GM18870 (cell line): ENCODE data around the gene ADRB2.

Experiments used
- ATAC-seq: cut with Tn5 transposase; IDR thresholded peaks from one replicate; pipeline ENCODE4 v1.9.1; 2021; ENCODE audit warnings: moderate library complexity; ENCODE audit not compliant: unreplicated experiment

The ADRB2 gene

GRCh38 chr5:148829734-148830133 is 3.3 kb downstream of the ADRB2 start:
- no peak for ATAC-seq

GRCh38 chr5:148830211-148830610 is 3.8 kb downstream of the ADRB2 start:
- no peak for ATAC-seq

DNA sequence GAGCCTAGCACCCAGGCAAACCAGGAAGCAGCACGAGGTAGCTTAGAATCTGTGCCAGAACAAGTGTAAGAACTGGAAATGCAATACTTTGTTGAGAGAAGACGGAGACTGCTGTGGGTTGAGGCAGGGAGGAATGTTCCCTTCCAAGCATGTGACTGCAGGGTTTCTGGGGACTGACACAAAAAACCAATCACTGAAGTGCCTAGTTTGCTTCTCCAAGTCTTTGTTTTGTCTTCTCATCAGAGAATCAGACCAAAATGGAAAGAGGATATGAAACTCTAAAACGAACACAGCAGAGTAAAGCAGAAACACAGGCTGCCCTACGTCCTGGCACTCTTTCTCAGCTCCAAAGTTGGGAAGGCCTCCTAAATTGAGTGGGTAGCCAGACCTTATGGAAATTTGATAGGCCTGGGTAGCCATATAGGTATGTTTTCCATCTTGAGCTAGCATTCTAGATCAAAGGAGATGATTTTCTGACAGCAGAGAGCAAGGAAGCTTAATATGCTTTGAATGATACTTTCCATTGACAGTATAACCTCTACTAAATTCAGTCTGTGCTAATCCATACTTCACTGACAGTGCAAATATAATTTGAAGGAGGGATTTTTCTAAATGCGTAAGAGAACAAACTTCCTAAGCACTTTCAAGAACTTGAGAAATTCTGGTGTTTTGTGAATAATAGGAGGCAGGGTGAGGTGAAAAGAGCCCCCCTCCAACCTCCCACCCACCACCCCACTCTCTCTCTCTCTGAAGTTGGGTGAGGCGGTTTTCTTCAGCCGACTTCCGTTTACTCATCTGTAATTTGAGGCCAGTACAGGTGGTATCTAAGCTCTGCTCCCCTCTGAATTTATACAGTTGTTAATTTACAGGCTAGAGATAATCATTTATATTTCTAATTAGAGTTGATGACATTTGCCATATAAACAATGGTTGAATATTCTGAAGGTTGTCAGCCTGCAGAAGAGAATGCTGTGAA is 5.5 kb downstream of the ADRB2 start:
- ATAC-seq = peak; percentile 91

DNA sequence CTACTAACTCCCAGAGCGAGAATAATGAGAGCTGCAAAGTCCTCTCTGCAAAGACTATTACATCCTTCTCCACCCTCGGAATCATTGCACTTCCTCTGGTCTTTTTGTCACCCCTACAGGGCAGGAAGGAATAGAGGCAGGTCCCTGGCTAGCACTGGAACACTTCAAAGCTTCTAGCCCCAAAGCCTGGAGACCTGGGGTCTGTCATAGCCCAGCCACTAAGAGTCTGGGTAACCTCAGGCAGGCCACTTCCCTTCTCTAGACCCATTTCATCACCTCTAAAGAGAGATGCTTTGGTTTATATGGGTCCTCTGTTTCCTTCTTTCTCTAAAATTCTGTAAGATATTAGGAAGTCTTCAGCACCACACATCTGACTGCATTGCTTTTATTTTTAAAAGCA is 6.7 kb downstream of the ADRB2 start:
- no peak for ATAC-seq

- no peak for ATAC-seq
Observed at GRCh38 chr5:148833925-148834324, 7.5 kb downstream of the ADRB2 start.

DNA sequence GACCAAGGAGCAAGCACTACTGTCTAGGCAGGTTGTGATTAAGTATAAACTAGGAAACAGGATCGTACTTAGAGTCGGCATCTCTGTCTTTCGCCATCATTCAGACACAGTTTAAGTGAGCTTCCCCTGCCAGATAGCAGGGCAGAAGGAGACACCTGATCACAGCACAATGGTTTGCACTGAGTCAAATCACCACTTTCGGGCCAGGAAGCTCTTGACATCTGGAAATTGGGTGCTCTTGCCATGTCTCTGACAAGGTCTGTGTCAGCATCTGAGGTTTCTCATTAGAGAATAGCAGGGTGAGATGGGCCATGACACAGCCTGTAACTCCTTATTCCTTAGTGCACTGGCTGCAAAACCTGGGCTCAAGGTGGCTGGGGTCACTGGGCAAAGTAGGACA is 8.3 kb downstream of the ADRB2 start:
- peak; percentile 38 for ATAC-seq

- no peak for ATAC-seq
Observed at GRCh38 chr5:148836272-148837250, 10.2 kb downstream of the ADRB2 start.

- no peak for ATAC-seq
Observed at GRCh38 chr5:148837383-148837782, 11.0 kb downstream of the ADRB2 start.

- no peak for ATAC-seq
Observed at GRCh38 chr5:148838357-148838756, 11.9 kb downstream of the ADRB2 start.

DNA sequence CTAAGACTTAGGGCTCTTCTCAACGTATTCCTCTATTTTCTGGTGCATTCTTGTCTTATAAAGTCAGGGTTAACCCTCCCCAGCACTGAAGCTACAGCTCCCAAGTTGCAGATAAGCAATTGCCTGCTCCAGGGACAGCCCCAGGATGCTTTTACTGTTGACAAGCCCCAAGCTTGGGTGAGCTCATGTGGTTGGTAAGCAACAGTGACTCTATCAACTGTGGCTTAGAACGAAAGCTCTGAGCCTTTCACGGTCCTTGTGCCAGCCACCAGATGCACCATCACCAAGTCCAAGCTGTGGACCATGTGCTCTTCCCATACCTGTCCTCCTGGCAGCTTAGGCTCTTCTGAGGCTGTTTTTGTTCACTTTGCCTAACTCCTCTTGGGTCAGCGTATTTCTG is 13.5 kb downstream of the ADRB2 start:
- ATAC-seq = peak; percentile 61

- no peak for ATAC-seq
Observed at GRCh38 chr5:148840531-148840930, 14.1 kb downstream of the ADRB2 start.

- no peak for ATAC-seq
Observed at GRCh38 chr5:148841519-148841918, 15.1 kb downstream of the ADRB2 start.

GRCh38 chr5:148842161-148842560 is 15.8 kb downstream of the ADRB2 start:
- no peak for ATAC-seq

GRCh38 chr5:148843510-148844318 is 17.3 kb downstream of the ADRB2 start:
- ATAC-seq = no peak

DNA sequence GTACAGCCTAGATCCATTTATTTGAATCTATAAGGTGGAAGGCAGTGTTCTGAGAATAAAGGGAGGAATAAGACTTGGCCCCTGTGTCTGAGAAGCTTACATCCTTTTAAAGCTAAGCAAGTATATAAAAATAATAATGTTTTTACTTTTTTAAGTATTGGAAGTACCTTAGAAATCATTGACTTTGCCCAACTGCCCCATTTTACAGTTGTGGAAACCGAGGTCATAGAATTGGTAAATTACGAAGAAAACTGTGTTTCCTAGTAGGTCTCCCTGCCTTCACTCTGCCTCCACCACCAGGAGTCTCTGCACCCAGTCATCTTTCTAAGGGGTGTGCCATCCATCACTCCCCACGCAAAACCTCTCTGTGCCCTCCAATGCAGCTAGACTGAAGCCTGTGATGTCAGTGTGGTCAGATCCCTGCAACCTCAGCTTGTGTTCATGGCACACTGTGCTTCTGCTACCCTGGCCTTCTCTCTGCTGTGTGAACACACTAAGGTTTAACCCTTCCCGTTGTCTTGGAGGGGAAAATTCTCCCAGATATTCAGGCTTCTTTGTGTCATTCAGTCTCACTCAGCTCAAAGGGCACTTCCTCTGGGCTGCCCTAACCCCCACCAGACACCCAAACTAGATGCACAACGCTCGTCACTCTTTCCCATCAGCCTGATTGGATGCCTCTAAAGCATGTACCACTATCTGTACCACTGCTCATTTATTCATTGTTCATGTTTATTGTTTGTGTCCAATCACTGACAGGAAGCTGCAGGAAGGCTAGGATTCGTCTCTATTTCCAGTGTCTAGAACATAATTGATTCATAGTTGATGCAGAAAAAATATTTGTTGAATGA is 18.2 kb downstream of the ADRB2 start:
- ATAC-seq = no peak

DNA sequence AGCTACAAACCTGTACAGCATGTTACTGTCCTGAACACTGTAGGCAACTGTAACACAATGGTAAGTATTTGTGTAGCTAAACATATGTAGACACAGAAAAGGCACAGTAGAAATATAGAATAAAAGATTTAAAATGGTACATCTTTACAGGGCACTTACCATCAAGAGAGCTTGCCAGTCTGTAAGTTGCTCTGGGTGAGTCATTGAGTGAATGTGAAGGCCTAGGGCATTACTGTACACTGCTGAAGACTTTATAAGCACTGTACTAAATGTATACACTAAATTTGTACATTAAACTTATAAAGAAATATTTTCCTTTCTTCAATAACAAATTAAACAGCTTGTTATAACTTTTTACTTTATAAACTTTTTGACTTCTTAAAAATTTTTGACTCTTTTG is 20.5 kb downstream of the ADRB2 start:
- no peak for ATAC-seq

- no peak for ATAC-seq
Observed at GRCh38 chr5:148847456-148847855, 21.0 kb downstream of the ADRB2 start.

DNA sequence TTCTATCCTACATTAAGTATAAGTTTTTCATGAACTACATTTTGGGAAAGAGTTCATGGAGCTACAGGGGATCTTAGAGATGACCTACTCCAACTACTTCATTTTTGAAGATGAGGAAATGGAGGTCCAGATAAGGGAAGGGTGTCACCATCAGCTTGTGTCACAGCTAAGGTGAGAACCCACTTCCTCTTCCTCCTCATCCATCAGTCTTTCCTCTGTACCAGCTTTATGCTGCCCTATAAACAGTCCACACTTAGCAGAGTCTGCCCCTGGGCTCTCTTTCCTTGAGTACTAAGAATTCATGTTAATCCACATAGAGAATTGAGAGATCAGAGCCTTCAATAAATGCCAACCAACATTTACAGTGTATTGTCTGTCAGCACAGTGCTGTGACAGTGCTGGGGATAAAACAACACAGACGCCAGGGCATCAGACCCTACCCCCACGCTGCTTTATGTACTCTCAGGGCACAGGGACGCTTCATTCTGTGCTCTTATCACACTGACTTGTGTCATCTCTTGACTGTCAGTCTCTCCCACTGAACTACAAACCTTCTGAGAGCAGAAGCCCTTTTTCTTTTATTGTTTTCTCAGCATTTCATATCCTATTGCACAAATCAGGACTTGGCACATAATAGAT is 22.1 kb downstream of the ADRB2 start:
- ATAC-seq = no peak

GRCh38 chr5:148849461-148849860 is 23.1 kb downstream of the ADRB2 start:
- ATAC-seq = no peak
